ENCODE data around the gene FNDC3B. TPM values are rescaled to one million over a fixed set of nuclear protein-coding genes. Genes with fewer than 3 reads are reported as not detected.
"Not testable (repeated sequence)": the region's sequence is repeated elsewhere in the genome, so short reads cannot be mapped to it uniquely, and the experiment has no call there.

Gene FNDC3B
- total and polyA plus RNA-seq, 9 of the 15 experiments (the other 6 are each of a cell fraction or from before 2014, with no cell fraction given) = 7.0 to 35.8 (median 16.2) TPM

GRCh38 chr3:172042663-172043179 lies 3.3 kb downstream of the FNDC3B start:
- H3K79me2 ChIP-seq (ENCODE audit: control insufficient read depth, insufficient read depth, low read length) = peaks cover 86% of the 10 kb centered on the region
- 96% methylated on average over 16 of the region's 21 CpGs for WGBS (ENCODE audit: insufficient coverage, low coverage, missing lambda C conversion rate)
- ATAC-seq; H4K20me1 ChIP-seq (replicated peaks; ENCODE audit: control insufficient read depth, insufficient read depth, low read length); H3K9me1 ChIP-seq (ENCODE audit: control insufficient read depth, insufficient read depth, low read length); FAIRE-seq; CTCF ChIA-PET (ENCODE audit: low intra/inter-chr PET ratio); H3K9ac ChIP-seq (ENCODE audit: insufficient read depth in 1 of 2, low read depth in 2 of 2, low read length in 2 of 2); H3K4me3 ChIP-seq; H3K27me3 ChIP-seq (ENCODE audit: control insufficient read depth in 2 of 2, insufficient read depth in 2 of 2, low read length in 2 of 2); in situ Hi-C loops (cut with MboI); H3K4me2 ChIP-seq (ENCODE audit: insufficient read depth, low read length); H3K27ac ChIP-seq (ENCODE audit: extremely low read depth, low read depth, low read length); DNase-seq (ENCODE audit: extremely low read depth in 1 of 4, low spot score in 3 of 4); H2AFZ ChIP-seq (ENCODE audit: low read depth, low read length); H3K9me3 ChIP-seq (replicated peaks; ENCODE audit: control insufficient read depth, insufficient read depth, low read depth, low read length); intact Hi-C loops (cut with micrococcal nuclease); BruUV-seq (replicated peaks); TF ChIP-seq REST (CRISPR knock-in tag; IDR thresholded peaks at IDR 0.05; ENCODE audit: low read depth): not testable (repeated sequence)
- POLR2A ChIA-PET = interaction anchor here (0.6 to 5.3 kb wide), 14 partner anchors 8 to 289 kb away, joined by 3 to 54 read pairs (median 5); no protein-coding TSS in a partner anchor
- TF ChIP-seq MLLT1 (IDR thresholded peaks at IDR 0.05) (peak in 1 of 2 experiments; percentile 31; a peak in 1 of 4 replicates), RBFOX2 (IDR thresholded peaks at IDR 0.05; ENCODE audit: low read depth, low read length) (peak; percentile 41; the same call in 1 of the 2 replicates), CEBPB (tag; IDR thresholded peaks at IDR 0.05) (0 out of 2 replicates have a peak, but pooled peaks have one; percentile 22), REST (IDR thresholded peaks at IDR 0.05; ENCODE audit: borderline replicate concordance) (0 out of 2 replicates have a peak, but pooled peaks have one; percentile 16), ZBTB33 (CRISPR knock-in tag; IDR thresholded peaks at IDR 0.05) (peak; percentile 37; the same call in 1 of the 2 replicates)
- H3K36me3 ChIP-seq (ENCODE audit: control insufficient read depth, insufficient read depth, low read length) = peaks cover 21% of the 10 kb centered on the region; the same call in 1 of the 3 replicates
- H3K4me1 ChIP-seq (replicated peaks in 1 of 2; ENCODE audit: control insufficient read depth in 2 of 2, insufficient read depth in 2 of 2, low read length in 2 of 2) = peaks cover 14 to 35% of the 10 kb centered on the region in 2 experiments
